ENCODE measurements around the gene COL1A2. TPM values are rescaled to one million over a fixed set of nuclear protein-coding genes. Genes with fewer than 3 reads are reported as not detected.
A peak's percentile ranks its signal among the peaks of the same experiment; 100 is the strongest.

The COL1A2 gene
- polyA plus RNA-seq, 1 donor from 2014 or later = 2.5 TPM

GRCh38 chr7:94429153-94429552, 34.5 kb downstream of the COL1A2 start:
- no peaks in the 10 kb centered on the region for H3K9me2 ChIP-seq (ENCODE audit: insufficient read depth, low read length)
- H3K36me3 ChIP-seq (ENCODE audit: insufficient read depth, low read length) = no peaks in the 10 kb centered on the region

GRCh38 chr7:94431176-94431575, 36.5 kb downstream of the COL1A2 start:
- no peak overlapping the region for H3K4me2 ChIP-seq (ENCODE audit: low read length)
- H3K27ac ChIP-seq (ENCODE audit: low read length) = peak overlapping the region; percentile 84
- H3K79me2 ChIP-seq (replicated peaks; ENCODE audit: insufficient read depth, low read length) = no peaks in the 10 kb centered on the region
- no peak overlapping the region for H2AFZ ChIP-seq (ENCODE audit: low read depth, low read length)
- peak overlapping the region; percentile 38 for H3K9ac ChIP-seq (ENCODE audit: low read length)
- H4K20me1 ChIP-seq (ENCODE audit: insufficient read depth) = no peaks in the 10 kb centered on the region
- no peak for TF ChIP-seq POLR2AphosphoS5 (IDR thresholded peaks at IDR 0.05)
- no peak for TF ChIP-seq RAD21 (conservative IDR thresholded peaks at IDR 0.05)
- H3F3A ChIP-seq (ENCODE audit: insufficient read depth, low read length, poor library complexity, severe bottlenecking) = no peaks in the 10 kb centered on the region
- H3K27me3 ChIP-seq (ENCODE audit: insufficient read depth, low read depth, low read length) = no peaks in the 10 kb centered on the region
- no peak overlapping the region for H3K4me3 ChIP-seq (ENCODE audit: low read length)
- H3K36me3 ChIP-seq (ENCODE audit: insufficient read depth, low read length) = no peaks in the 10 kb centered on the region
- H3K9me2 ChIP-seq (ENCODE audit: insufficient read depth, low read length) = no peaks in the 10 kb centered on the region
- no peaks in the 10 kb centered on the region for H3K9me3 ChIP-seq (ENCODE audit: low read length)

More at GRCh38 chr7:94429153-94429552, 34.5 kb downstream of the COL1A2 start:
- Histone ChIP-seq H3K9ac (ENCODE audit: low read length) (no peak overlapping the region), H3K9me3 (ENCODE audit: low read length) (no peaks in the 10 kb centered on the region), H3K27ac (ENCODE audit: low read length) (no peak overlapping the region), H3K79me2 (replicated peaks; ENCODE audit: insufficient read depth, low read length) (no peaks in the 10 kb centered on the region), H3K4me3 (ENCODE audit: low read length) (no peak overlapping the region), H3F3A (ENCODE audit: insufficient read depth, low read length, poor library complexity, severe bottlenecking) (peaks cover 9% of the 10 kb centered on the region), H3K4me2 (ENCODE audit: low read length) (no peak overlapping the region), H2AFZ (ENCODE audit: low read depth, low read length) (no peak overlapping the region), H3K27me3 (ENCODE audit: insufficient read depth, low read depth, low read length) (no peaks in the 10 kb centered on the region), H4K20me1 (ENCODE audit: insufficient read depth) (no peaks in the 10 kb centered on the region)
- TF ChIP-seq CTCF (IDR thresholded peaks at IDR 0.05; ENCODE audit: poor library complexity, severe bottlenecking) (no peak), EZH2 (IDR thresholded peaks at IDR 0.05; ENCODE audit: borderline replicate concordance, insufficient read depth, low read length, poor library complexity, severe bottlenecking) (no peak), POLR2AphosphoS5 (IDR thresholded peaks at IDR 0.05) (no peak), RAD21 (conservative IDR thresholded peaks at IDR 0.05) (no peak), TAF1 (IDR thresholded peaks at IDR 0.05; ENCODE audit: low read depth) (no peak), EP300 (conservative IDR thresholded peaks at IDR 0.05; ENCODE audit: poor library complexity, severe bottlenecking) (no peak), REST (IDR thresholded peaks at IDR 0.05; ENCODE audit: borderline replicate concordance) (no peak), MXI1 (conservative IDR thresholded peaks at IDR 0.05; ENCODE audit: poor library complexity, severe bottlenecking) (no peak), SMC3 (conservative IDR thresholded peaks at IDR 0.05; ENCODE audit: poor library complexity) (no peak)
